Right forelimb (tissue), 1 donor: ENCODE measurements around the gene AHRR.
"Not testable (repeated sequence)": the region's sequence is repeated elsewhere in the genome, so short reads cannot be mapped to it uniquely, and the experiment has no call there.

Experiments used
- DNase-seq: peaks from one replicate; pipeline ENCODE4 v3.0.0-alpha.2; 2018

The AHRR gene

GRCh38 chr5:321230-321725 is at the start of gene AHRR:
Gene AHRR (plus strand): TSS chr5:321714. CDS start chr5:343903, 22,189 bp downstream.
- DNase-seq, result peak; percentile 69

GRCh38 chr5:271828-272167 is 49.7 kb upstream of the AHRR start:
- not testable (repeated sequence) for DNase-seq

- DNase-seq, result not testable (repeated sequence)
Measured at GRCh38 chr5:273091-273490, 48.4 kb upstream of the AHRR start.

- not testable (repeated sequence) for DNase-seq
Measured at GRCh38 chr5:273491-273890, 48.0 kb upstream of the AHRR start.

GRCh38 chr5:274346-274745 is 47.2 kb upstream of the AHRR start:
- DNase-seq, result not testable (repeated sequence)

- no peak for DNase-seq
Measured at GRCh38 chr5:278646-279045, 42.9 kb upstream of the AHRR start.

- DNase-seq, result not testable (repeated sequence)
Measured at GRCh38 chr5:279051-279665, 42.4 kb upstream of the AHRR start.

GRCh38 chr5:285991-286557 is 35.4 kb upstream of the AHRR start:
- DNase-seq, result no peak

- DNase-seq, result not testable (repeated sequence)
Measured at GRCh38 chr5:290200-290599, 31.3 kb upstream of the AHRR start.

GRCh38 chr5:291345-291744 is 30.2 kb upstream of the AHRR start:
- DNase-seq, result not testable (repeated sequence)

GRCh38 chr5:294788-295187 is 26.7 kb upstream of the AHRR start:
- DNase-seq, result not testable (repeated sequence)

- DNase-seq, result not testable (repeated sequence)
Measured at GRCh38 chr5:296207-296606, 25.3 kb upstream of the AHRR start.

- not testable (repeated sequence) for DNase-seq
Measured at GRCh38 chr5:296954-297353, 24.6 kb upstream of the AHRR start.

GRCh38 chr5:297448-297847 is 24.1 kb upstream of the AHRR start:
- not testable (repeated sequence) for DNase-seq

- not testable (repeated sequence) for DNase-seq
Measured at GRCh38 chr5:297991-298736, 23.4 kb upstream of the AHRR start.

GRCh38 chr5:298737-299125 is 22.8 kb upstream of the AHRR start:
- DNase-seq, result no peak

- not testable (repeated sequence) for DNase-seq
Measured at GRCh38 chr5:299921-300320, 21.6 kb upstream of the AHRR start.

- DNase-seq, result not testable (repeated sequence)
Measured at GRCh38 chr5:300691-301435, 20.7 kb upstream of the AHRR start.

GRCh38 chr5:302416-302815 is 19.1 kb upstream of the AHRR start:
- DNase-seq, result not testable (repeated sequence)

- no peak for DNase-seq
Measured at GRCh38 chr5:302966-303365, 18.5 kb upstream of the AHRR start.

- DNase-seq, result not testable (repeated sequence)
Measured at GRCh38 chr5:303741-304140, 17.8 kb upstream of the AHRR start.

GRCh38 chr5:305050-305449 is 16.5 kb upstream of the AHRR start:
- no peak for DNase-seq

- no peak for DNase-seq
Measured at GRCh38 chr5:305459-305858, 16.1 kb upstream of the AHRR start.
